Osteocyte (in vitro differentiated cells): Measurements from ENCODE around the gene TOR2A. TPM values are rescaled to one million over a fixed set of nuclear protein-coding genes. Genes with fewer than 3 reads are reported as not detected.

Source experiments
- DNase-seq: peaks from one replicate; pipeline ENCODE4 v3.0.0; 2021; ENCODE audit warnings: mixed read lengths; ENCODE audit not compliant: unreplicated experiment; ENCODE audit errors: extremely low spot score
- H3K27ac Mint-ChIP-seq: one replicate; pipeline ENCODE4 v1.8.0; 2021; ENCODE audit warnings: mild to moderate bottlenecking, mixed read lengths; ENCODE audit not compliant: unreplicated experiment
- H3K27me3 Mint-ChIP-seq: one replicate; pipeline ENCODE4 v1.8.0; 2021; ENCODE audit warnings: mixed read lengths; ENCODE audit not compliant: unreplicated experiment
- H3K36me3 Mint-ChIP-seq: one replicate; pipeline ENCODE4 v1.8.0; 2021; ENCODE audit warnings: mixed read lengths; ENCODE audit not compliant: unreplicated experiment
- H3K4me1 Mint-ChIP-seq: one replicate; pipeline ENCODE4 v1.8.0; 2021; ENCODE audit warnings: mixed read lengths; ENCODE audit not compliant: unreplicated experiment
- H3K4me3 Mint-ChIP-seq: one replicate; pipeline ENCODE4 v1.8.0; 2021; ENCODE audit warnings: mild to moderate bottlenecking, moderate library complexity, mixed read lengths; ENCODE audit not compliant: unreplicated experiment
- H3K9me3 Mint-ChIP-seq: one replicate; pipeline ENCODE4 v1.8.0; 2021; ENCODE audit warnings: mixed read lengths; ENCODE audit not compliant: unreplicated experiment
- total RNA-seq: library from RNA; stranded (reverse); gene quantifications from 2 replicates; pipeline ENCODE4 v1.2.1, GENCODE V29; 2021
- TF ChIP-seq, protein P1 (sequence below): fragments of 200-600 bp; sonication (generic); IDR thresholded peaks from 2 replicates; pipeline ENCODE4 v1.5.0; 2021; ENCODE audit warnings: antibody characterized with exemption, mild to moderate bottlenecking, moderate library complexity

Gene TOR2A
- total RNA-seq, 1 donor from 2014 or later: 9.3 TPM

DNA sequence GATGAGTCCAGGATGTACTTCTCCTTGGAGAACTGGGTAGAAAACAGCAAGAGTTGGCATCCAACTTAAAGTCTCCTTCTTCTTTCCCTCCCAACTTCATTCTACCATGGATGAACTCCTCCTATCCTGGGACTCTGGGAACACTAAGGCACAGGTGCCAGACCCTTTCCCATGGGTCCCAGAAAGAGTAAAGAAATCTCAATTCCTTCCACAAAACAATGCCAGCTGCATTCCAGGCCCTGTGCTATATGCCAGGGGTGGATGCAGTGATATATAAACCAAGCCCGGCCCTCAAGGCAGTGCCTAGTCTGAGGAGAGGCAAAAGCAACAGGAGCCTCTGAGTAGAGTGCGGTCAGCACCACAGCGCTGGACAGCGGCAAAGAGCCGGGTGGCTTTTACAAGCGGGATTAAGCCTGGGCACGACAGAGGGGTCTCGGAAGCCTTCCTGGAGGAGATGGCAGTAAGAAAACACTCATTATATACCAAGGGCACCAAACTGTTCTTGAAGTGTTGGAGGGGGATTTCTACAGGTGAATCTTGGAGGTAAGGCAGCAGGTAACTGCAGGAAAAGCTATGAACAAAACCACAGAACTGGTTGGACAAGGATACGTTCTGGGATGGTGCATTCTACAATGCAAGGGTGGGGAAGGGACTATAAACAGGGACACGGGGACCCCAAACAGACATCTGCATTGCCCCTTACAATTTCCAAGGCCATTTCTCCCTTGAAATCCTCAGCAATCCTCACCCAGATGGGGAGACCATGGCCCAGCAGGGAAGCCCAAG lies 16.4 kb upstream of the TOR2A start:
- Mint-ChIP-seq H3K9me3 (no peaks in the 10 kb centered on the region), H3K4me3 (no peak overlapping the region), H3K36me3 (peaks cover 21% of the 10 kb centered on the region), H3K27ac (no peak overlapping the region), H3K27me3 (no peaks in the 10 kb centered on the region), H3K4me1 (no peaks in the 10 kb centered on the region)
- DNase-seq: no peak
- TF ChIP-seq, protein P1, sequence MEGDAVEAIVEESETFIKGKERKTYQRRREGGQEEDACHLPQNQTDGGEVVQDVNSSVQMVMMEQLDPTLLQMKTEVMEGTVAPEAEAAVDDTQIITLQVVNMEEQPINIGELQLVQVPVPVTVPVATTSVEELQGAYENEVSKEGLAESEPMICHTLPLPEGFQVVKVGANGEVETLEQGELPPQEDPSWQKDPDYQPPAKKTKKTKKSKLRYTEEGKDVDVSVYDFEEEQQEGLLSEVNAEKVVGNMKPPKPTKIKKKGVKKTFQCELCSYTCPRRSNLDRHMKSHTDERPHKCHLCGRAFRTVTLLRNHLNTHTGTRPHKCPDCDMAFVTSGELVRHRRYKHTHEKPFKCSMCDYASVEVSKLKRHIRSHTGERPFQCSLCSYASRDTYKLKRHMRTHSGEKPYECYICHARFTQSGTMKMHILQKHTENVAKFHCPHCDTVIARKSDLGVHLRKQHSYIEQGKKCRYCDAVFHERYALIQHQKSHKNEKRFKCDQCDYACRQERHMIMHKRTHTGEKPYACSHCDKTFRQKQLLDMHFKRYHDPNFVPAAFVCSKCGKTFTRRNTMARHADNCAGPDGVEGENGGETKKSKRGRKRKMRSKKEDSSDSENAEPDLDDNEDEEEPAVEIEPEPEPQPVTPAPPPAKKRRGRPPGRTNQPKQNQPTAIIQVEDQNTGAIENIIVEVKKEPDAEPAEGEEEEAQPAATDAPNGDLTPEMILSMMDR: no peak

DNA sequence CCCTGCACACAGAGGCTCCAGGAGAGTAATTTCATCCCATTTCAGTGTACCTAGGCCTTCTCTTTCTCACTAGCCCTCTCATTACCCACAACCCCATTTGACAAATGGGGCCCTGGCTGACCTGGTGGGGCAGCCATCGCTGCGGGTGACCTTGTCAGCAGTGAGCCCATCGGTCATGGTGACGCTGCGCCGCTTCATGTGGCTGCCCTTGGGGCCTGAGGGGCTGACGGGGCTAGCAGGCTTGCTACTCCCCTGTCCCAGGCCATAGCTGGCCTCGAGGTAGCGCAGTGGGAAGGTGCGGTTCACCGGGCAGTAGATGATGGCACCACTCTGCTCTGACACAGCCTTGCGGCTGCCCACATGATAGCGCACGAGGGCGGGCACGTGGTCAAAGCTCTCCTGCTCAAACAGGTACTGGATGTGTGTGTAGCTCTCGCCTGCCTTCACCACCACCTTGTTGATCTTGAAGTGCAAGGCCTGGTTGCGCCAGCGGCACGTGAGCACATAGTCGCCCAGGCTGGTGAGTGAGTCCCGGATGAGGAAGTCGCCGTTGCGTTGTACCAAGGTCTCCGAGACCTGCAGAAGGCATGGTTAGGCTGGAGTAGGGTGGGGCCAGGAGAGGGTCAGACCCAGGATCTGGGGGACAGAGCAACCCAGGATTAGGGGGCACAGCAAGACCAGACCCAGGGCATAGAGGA lies 14.1 kb upstream of the TOR2A start:
- TF ChIP-seq, protein P1: no peak
- DNase-seq: no peak
- no peak overlapping the region for H3K27ac Mint-ChIP-seq
- no peaks in the 10 kb centered on the region for H3K27me3 Mint-ChIP-seq
- no peaks in the 10 kb centered on the region for H3K9me3 Mint-ChIP-seq
- no peaks in the 10 kb centered on the region for H3K4me1 Mint-ChIP-seq
- H3K4me3 Mint-ChIP-seq: no peak overlapping the region
- H3K36me3 Mint-ChIP-seq: peaks cover 21% of the 10 kb centered on the region

DNA sequence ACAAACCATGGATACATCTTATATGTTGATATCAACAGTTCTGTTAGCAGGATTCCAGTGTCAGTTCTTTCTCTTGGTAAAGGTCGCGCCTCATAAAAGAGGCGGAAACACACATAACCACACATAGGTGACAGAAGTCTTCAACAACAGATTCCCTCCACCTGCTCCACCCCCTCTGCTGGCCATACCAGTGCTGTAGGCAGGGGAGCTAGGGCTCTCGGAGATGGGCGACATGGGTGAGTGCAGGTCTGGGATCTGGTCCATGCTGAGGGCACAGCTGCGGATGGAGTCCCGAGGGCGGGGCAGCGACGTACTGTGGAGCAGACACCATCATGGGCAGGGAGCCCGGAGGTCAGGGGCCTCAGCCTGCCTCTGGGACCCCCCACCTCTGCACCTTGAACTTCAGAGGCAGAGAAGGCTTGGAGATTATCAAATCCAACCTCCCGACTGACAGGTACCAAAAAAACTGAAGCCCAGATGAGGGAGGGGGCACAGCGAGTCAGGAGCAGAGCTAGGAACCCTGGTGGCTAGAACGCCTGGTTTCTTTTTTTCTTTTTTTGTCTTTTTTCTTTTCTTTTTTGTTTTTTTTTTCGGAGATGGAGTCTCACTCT lies 12.0 kb upstream of the TOR2A start:
- H3K9me3 Mint-ChIP-seq: no peaks in the 10 kb centered on the region
- no peak overlapping the region for H3K27ac Mint-ChIP-seq
- no peak for DNase-seq

DNA sequence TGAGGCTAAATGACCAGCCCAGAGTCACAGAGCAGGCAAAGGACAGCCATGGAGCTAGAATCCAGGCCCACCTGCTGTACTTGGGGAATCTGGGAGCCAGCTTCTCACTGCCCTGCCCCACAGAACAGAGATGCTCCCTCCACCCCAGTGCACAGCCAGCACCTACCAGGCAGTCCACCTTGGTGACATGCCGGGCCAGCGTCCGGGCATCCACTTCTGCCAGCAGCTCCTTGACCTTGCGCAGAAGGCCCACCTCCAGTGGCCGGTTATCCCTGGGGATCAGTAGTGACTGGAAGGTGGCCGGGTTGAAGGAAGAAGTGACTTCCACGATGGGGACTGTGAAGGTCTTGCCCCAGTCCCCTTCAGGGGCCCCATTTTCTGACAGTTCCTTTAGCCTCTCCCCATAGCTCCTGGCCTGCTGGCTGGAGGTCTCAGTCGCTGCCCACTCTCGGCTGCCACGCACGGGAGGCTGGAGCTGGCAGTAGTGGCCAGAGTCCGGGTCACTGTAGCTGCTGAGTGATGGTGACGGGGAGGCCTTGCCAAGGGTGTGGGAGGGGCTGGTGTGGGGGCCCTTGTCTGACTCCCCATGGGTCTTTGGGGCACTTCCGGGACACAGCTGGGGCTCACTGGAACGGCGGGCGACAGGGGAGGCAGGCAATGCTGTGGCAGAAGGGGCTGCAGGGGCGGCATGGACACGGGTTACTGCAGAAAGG lies 9.5 kb upstream of the TOR2A start:
- Mint-ChIP-seq H3K36me3 (peaks cover 18% of the 10 kb centered on the region), H3K9me3 (no peaks in the 10 kb centered on the region), H3K27me3 (no peaks in the 10 kb centered on the region), H3K4me1 (no peaks in the 10 kb centered on the region), H3K27ac (no peak overlapping the region), H3K4me3 (no peak overlapping the region)
- TF ChIP-seq, protein P1: no peak
- no peak for DNase-seq

More for the DNA sequence above, 12.0 kb upstream of the TOR2A start:
- Mint-ChIP-seq H3K4me1 (no peaks in the 10 kb centered on the region), H3K27me3 (no peaks in the 10 kb centered on the region), H3K36me3 (peaks cover 24% of the 10 kb centered on the region), H3K4me3 (no peak overlapping the region)
- TF ChIP-seq, protein P1: no peak
